OCI-LY7 (cell line): ENCODE results near the gene SLC9A9.

Experiments
- EZH2phosphoT487 ChIP-seq: fragments of 200-600 bp; sonication (generic); IDR thresholded peaks from 2 replicates; pipeline ENCODE4 v1.6.1; 2018; ENCODE audit warnings: low read depth, borderline replicate concordance, mild to moderate bottlenecking, mixed run types, antibody characterized with exemption, low read length, moderate library complexity, mixed read lengths
- TF ChIP-seq, protein P1 (sequence below): fragments of 200-600 bp; sonication (generic); conservative IDR thresholded peaks from 2 replicates; pipeline ENCODE4 v1.5.1; 2014; ENCODE audit warnings: mild to moderate bottlenecking, antibody characterized with exemption, low read length, moderate library complexity, mixed read lengths

DNA sequence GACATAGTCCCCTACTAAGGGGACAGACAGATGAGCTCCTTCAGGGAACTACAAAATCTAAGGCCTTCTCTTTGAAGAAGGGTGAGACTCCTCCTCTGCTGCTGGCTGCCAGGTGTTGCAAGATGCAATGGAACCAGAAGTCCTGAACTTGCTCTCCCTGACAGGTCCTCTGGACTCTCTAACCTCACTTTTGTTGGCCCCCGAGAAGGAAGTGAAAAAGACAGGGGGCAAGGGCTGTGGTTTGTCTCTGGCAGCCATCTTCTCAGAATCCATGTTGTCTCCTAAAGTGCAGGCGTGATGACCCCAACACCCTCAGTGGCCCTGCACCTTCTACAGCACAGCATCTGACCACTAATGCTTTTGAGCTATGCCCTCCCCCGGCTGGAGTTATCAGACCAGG, 436.2 kb downstream of the SLC9A9 start:
- TF ChIP-seq, protein P1, sequence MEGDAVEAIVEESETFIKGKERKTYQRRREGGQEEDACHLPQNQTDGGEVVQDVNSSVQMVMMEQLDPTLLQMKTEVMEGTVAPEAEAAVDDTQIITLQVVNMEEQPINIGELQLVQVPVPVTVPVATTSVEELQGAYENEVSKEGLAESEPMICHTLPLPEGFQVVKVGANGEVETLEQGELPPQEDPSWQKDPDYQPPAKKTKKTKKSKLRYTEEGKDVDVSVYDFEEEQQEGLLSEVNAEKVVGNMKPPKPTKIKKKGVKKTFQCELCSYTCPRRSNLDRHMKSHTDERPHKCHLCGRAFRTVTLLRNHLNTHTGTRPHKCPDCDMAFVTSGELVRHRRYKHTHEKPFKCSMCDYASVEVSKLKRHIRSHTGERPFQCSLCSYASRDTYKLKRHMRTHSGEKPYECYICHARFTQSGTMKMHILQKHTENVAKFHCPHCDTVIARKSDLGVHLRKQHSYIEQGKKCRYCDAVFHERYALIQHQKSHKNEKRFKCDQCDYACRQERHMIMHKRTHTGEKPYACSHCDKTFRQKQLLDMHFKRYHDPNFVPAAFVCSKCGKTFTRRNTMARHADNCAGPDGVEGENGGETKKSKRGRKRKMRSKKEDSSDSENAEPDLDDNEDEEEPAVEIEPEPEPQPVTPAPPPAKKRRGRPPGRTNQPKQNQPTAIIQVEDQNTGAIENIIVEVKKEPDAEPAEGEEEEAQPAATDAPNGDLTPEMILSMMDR = no peak
- TF ChIP-seq EZH2phosphoT487 = no peak
